GM12891 (cell line): ENCODE data around the gene MOB3B.

Source experiments
- POLR2A ChIP-seq: IDR thresholded peaks from 2 replicates; pipeline ENCODE4 v1.6.1; 2011; ENCODE audit warnings: low read depth, low read length, control low read depth
- POLR2AphosphoS5 ChIP-seq: IDR thresholded peaks from 2 replicates; pipeline ENCODE4 v1.6.1; 2011; ENCODE audit warnings: low read depth, low read length, control low read depth

DNA sequence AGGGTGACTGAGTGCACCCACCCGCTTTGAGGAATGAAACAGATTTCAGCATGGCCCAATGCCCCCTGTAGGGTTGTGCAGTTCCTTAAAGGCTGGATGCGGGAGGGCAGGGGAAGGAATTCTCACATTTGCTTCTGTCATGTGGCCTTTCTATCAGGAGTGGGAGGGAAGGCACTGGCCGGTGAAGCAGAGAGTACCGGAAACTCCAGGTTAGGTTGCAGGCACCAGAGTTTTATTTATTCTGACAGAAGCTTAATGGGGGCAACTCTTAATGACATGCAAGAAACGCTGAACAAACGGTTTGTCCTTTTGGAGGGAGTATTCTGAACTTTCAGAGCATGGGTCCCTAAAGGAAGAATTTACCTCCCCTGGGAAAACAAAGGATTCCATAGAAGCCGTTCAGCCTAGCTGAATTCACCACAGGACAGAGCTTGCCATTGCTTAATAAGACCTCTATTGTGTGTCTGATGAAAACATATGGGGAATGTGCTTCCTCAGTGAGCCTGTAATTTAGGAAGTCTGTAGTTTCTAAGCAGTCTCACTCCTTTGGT is 188.6 kb downstream of the MOB3B start:
- TF ChIP-seq POLR2AphosphoS5, result no peak
- no peak for TF ChIP-seq POLR2A
